Measurements from ENCODE around the gene CNN3. TPM values are rescaled to one million over a fixed set of nuclear protein-coding genes. Genes with fewer than 3 reads are reported as not detected.

Gene CNN3
- total RNA-seq, 1 donor from 2014 or later, result 3.1 TPM

DNA sequence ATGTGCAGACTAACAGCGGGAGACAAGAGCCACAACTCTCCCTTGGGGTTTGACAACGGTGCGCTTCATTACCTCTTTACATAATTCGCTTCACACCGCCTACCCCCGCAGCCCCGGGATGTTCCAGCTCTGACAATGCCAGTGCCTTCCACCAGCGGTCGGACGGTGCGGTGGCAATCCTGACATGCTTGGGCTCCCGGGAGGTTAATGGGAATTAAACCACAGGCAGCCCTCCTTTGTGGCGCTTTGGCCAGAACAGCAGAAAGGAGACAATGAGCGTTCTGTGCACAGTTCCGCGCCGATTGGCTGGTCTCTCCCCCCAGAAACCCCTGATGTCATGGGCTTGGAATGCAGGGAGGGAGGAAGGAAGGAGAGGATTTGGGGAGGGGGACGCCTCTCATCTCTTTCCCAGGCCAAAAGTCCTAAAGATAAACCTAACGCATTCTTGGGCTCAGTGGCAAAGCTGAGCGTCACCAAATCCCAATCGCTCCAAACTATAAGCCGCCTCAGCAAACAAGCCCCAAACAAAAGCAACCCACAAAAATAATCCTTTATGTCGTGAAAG is 1.3 kb downstream of the CNN3 start:
- intact Hi-C loops (cut with micrococcal nuclease), result loop anchor here (1.0 to 5.0 kb wide), 5 partner anchors 37 to 688 kb away; partner anchors contain the start of gene ARHGAP29

DNA sequence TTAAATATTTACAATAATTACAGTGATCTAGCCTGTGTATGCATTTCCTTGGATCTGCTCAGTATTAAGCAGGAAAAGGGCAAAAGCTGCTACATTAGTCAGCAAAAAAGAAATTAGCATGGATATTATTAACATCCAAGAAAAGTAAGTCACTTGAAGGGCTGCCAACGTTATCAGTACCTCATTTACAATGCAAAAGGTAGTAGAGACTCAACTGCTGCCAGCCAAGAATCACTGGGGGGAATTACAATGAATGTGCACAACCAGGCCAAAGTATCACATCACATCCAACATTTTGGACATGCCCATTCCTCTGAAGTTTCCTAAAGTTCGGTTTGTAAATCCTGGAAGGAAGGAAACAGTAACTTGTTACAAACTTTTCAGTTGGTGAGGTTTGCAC is 1.9 kb downstream of the CNN3 start:
- intact Hi-C loops (cut with micrococcal nuclease), result loop anchor here (5.0 kb wide), 2 partner anchors 43 to 688 kb away; partner anchors contain the start of gene ARHGAP29

DNA sequence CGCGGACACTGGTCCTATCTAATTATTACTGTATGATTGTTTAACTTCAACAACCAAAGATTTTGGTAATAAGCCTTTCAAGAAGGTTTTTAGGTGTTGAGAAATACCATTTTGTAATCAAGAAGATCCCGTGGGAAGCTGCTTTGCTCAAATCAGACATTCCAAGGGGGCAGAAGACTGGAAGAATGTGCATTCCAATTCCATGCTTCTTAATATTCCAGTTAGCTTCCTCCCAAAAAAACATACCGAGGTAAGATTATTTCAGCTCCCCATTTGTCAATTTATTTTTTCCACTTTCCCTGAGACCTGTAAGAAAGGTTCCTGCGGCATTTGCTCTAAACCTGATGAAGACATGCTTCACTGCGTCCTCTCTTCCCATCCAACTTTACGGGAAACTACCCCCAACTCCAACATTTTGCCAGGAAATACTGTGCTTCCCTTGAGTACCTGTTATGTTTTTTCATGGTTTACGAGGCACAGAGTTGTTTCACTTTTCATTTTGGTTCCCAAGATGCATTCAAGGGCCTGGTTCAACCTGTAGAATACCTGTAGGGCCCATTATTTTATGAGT is 4.1 kb downstream of the CNN3 start:
- intact Hi-C loops (cut with micrococcal nuclease), result no loop called here

DNA sequence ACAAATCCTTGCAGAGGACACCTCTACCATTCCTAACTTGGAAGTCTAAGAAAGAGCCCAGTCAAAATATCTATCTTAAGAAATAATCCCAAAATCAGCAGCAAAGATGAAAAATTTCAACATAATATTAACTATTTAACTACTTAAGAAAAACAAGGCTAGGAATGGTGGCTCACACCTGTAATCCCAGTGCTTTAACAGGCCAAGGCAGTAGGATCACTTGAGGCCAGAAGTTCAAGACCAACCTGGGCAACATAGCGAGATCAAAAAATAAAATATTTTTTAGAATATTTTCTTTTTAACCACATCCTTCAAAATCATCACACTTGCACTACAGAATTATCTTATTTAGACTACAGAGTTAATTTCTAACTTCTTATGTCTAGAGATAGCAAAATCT is 4.9 kb downstream of the CNN3 start:
- intact Hi-C loops (cut with micrococcal nuclease), result no loop called here

DNA sequence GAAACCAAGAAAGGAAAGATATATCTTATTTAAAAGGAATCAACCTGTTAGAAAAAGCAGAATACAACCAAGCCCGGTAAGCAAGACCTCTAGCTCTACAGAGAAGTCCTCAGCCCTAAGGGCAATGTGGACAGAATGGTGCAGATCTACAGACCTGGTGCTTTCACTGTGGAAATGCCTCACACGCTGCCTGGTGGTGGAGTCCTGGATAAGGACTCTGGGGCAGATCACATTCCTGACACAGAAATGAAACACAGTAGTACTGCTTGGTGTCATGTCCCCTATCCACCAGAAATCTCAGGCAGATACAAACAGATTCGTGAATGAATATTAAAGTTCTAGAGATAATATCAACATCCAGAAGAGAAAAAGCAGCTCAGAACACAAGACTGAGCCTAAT is 6.8 kb downstream of the CNN3 start:
- intact Hi-C loops (cut with micrococcal nuclease), result no loop called here

DNA sequence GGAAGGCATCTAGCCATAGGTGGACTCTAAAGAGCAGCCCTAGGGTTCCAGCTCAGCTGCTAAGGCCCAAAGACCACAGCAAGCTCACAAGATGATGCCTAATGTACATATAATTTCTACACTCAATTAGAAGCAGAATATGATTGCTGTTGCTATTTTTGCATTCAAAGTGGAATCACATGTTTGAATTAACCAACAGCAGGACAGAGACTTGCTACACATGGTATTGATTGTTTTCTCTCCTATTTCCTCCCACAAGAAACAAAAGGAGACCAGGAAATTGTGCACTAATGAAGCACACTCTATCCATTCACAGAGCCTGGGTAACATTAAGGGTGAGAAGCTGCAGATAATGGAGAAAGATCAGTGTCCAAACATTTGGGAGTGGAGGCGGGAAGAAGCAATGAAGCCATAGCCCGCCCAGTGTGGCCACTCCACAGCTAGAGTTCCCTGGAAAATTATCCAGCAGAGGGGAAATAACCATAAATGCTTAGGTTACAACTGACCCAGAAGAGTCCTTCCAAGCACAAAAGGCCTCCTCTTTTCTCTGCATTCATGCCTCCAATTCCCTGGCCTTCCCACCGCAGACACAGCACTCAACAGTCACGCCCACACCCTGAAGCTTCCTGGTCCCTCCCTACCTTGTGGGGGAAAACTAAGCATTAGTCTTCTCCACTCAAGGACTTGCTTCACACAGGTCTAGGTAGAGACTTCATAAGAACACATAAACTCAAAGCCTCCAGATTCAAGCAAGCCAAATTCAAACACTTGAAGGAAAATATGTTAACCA is 7.5 kb downstream of the CNN3 start:
- intact Hi-C loops (cut with micrococcal nuclease), result no loop called here

DNA sequence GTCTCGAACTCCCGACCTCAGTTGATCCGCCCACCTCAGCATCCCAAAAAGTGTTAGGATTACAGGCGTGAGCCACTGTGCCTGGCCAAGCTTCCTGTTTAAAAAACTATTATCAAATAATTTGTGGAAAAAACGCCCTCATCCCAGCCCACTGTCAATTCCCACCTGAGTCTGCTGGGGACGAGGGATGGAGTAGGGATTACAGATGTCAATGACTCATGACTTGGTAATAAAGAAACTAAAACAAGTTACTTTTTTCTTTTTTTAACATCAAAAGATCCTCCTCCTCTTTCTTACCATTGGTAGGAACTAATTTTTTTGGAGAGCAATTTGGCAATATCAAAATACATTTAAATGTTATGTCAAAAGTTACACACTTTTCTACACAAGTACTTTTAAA is 9.7 kb downstream of the CNN3 start:
- intact Hi-C loops (cut with micrococcal nuclease), result no loop called here

DNA sequence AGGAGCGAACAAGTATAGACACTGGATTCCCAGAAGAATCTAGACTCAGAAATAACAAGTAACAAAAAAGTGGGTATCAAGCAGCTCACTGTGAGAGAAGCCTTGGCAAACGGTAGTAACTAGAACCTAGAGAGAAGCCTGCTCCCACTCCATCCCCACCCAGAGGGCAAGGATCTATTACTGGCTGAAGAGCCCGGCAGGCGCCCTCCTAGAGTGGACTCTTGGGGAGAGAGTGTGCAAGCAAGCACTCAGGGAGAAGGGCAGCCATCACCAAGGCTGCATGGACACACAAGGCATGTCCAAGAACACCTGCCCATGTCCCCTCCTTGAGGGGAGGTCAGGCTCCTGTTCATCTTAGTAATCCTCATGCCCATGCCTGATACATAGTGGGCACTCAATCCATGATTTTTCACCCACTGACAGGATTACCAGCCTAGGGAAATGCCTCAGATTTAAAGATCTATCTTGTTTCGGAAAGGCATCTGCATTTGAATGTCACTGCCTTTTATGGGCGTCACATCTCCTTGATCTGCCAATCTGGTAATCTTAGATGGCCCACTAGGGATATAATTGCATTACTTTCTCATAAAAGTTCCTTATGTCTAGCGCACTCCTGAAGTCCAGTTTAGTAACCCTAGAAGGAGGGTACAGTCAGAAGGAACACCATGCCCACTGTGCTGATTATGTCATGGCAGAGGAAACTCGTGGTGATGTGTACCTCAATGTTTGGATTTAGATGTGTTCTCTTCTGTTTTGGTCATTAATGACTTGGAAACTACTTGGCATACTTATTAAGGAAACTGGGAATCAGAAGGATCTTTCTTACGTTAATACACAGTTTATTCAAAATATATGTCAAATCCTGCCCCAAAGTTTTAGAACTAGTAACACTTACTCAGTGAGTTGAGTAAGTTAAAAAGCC is 14.4 kb downstream of the CNN3 start:
- intact Hi-C loops (cut with micrococcal nuclease), result no loop called here

DNA sequence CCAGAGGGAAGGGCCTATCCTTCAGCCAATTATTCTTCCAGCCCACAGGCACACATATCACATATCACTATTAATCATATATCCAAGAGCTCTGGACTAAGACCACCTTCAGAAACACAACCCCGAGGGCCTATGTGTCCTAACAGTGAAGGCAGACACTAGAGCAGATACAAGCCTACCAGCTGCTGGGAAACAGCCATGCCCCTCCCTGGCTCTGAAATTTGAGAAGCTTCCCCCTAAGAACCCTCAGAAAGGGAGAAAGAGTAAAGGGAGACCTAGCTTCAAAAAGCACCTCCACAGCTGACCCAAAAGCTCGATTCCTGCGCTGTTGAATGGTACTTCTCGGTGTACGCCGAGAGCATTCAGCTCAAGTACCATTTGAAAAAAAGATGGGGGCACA is 17.4 kb downstream of the CNN3 start:
- intact Hi-C loops (cut with micrococcal nuclease), result no loop called here

DNA sequence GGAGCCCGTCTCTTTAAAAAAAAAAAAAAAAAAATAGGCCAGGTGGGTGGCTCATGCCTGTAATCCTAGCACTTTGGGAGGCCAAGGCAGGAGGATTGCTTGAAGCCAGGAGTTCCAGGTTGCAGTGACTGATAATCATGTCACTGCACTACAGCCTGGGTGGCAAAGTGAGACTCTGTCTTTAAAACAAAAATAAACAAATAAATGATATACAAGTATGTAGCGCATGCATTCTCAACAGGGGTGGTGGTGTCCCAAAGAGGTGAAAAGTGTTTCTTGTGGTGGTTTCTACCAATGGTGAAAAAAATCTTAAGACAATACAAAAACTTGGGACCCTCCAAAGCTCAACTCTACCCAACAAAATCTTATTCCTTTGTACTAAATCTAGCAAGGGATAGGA is 17.9 kb downstream of the CNN3 start:
- intact Hi-C loops (cut with micrococcal nuclease), result no loop called here

DNA sequence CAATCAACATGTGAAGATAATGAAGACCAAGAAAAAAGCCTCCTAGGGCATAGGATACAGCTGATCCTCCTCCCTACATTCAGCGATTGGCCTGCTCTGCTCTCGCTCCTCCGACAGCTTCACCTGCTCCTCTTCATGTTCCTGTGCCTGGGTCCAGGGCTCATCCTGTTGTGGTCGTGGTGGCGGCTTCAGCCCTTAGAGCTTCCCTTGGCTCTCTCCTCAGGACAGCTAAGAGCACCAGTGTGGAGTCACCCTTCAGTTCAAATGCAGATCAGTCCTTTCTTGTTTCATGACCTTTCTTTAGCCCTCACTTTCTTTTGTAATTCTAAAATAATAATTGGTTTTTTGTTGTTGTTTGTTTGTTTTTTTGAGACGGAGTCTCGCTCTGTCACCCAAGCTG is 18.7 kb downstream of the CNN3 start:
- intact Hi-C loops (cut with micrococcal nuclease), result no loop called here

DNA sequence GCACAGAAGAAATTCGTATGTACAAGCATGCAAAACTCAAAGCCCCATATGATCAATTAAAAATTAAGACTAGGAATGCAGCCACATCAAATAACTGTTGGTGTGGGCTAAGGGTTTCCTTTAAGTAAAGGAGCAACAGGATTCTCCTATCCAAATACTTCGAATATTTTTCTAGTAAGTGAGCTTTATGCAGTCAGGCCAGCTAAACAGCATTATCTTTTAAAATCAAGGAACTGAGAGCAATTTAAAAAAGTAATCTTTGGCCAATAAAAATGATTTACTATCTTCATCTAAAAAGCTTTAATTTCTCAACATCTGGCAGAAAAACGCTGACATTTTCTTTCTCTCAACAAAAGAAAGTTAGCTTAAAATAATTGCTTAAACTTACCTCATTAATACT is 19.8 kb downstream of the CNN3 start:
- intact Hi-C loops (cut with micrococcal nuclease), result no loop called here

DNA sequence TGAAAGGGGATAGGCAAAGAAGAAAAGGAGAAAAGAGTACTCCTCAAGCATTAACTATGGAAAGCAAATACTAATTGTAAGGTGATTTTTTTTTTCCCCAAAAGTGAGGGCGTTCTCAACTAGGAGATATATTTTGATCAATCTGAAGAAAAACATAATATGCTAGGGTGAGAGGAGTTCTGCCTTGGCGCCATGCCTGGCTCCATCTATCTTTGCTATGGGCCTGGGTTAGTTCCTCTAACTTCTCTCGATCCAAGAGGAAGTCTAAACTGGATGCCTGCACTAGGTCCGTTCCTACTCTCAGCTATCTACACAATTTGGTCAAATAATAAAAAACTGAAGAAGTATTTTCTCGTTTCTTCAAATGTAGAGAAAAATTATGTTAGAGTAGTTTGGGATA is 20.5 kb downstream of the CNN3 start:
- intact Hi-C loops (cut with micrococcal nuclease), result no loop called here

DNA sequence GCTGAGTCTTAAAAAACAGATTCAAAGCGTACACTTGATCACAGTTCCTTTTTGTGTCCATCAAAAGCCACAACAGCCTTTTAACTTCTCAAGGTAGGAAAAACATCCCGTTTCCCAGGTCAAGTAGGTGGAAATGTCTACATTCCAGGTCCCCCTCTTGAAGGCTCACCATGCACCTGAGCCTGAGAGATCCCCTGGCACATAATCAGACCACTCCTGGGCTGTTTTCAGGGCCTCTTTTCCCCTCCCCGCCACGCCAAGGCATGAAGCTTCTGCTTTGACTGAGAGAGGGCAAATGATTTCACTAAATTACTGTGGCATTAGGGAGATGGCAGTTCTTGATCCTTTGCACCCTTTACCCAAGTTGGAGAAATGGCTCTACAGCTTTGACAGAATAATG is 21.7 kb downstream of the CNN3 start:
- intact Hi-C loops (cut with micrococcal nuclease), result no loop called here

DNA sequence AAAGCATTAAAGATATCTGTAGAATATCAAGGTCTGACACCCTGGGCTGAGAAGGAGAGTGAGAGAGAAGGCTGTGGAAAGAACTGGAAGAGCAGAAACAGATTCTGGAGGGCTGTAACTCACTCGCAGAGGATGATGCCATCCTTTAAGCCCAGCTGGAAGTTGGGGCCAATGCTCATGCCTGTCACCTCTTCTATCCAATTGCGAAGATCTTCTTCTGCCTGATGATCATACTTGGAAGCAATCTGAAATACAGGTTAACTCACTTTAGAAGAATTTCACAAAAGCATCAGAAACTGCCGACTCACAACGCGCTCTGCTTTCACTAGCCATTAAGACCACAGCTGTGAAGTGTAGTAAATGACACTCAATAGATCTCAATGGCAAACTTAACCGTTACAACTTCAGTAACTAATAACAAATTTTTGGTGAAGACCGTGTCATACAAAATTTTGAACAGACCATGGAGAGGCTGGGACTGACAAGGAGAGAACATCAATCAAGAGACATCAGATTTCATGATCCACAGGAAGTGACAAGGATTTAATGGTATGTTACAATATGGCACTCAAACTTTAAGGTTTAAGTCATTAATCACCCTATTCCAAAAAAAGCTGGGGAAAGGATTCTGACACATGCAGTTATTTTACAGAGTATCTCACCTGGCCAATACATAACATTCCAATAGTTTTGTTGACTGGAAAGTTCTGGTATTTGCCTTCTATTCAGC is 23.5 kb downstream of the CNN3 start:
- intact Hi-C loops (cut with micrococcal nuclease), result no loop called here

DNA sequence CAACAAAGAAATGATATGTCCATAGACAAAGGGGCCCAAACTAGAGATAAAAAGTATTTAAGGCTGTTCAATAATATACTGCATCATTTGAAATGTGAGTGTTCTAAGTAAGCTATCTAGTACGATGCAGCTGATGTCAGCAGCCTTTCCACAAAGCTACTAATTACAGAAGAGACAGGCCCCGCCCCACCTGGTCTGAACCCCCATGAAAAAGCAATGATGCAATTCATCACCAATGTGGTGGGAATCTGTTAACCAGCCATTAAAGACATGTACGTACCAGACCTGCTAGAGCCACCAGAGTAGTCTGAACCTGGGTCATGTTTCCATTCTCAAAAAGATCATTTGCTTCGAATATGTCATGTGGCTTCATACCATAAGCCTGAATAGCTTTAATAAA is 25.1 kb downstream of the CNN3 start:
- intact Hi-C loops (cut with micrococcal nuclease), result no loop called here

DNA sequence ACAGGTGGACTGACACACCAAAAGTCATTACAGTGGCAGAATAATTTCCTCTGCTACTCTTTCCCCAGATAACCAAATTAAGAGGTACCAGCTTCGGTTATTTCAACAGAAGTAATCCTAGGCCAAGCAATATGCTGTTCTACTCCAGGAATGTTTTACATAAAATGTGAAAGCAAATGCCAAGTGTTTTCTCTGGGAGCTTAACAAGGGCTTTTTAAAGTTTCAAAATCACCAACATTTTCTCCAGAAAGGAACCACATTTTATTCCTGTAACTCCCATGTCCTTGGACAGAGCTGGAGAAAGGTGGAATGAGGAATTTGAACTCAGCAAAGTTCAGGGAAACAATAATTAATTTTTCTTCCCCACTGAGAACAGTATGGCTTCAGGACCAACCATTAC is 27.2 kb downstream of the CNN3 start:
- intact Hi-C loops (cut with micrococcal nuclease), result no loop called here

DNA sequence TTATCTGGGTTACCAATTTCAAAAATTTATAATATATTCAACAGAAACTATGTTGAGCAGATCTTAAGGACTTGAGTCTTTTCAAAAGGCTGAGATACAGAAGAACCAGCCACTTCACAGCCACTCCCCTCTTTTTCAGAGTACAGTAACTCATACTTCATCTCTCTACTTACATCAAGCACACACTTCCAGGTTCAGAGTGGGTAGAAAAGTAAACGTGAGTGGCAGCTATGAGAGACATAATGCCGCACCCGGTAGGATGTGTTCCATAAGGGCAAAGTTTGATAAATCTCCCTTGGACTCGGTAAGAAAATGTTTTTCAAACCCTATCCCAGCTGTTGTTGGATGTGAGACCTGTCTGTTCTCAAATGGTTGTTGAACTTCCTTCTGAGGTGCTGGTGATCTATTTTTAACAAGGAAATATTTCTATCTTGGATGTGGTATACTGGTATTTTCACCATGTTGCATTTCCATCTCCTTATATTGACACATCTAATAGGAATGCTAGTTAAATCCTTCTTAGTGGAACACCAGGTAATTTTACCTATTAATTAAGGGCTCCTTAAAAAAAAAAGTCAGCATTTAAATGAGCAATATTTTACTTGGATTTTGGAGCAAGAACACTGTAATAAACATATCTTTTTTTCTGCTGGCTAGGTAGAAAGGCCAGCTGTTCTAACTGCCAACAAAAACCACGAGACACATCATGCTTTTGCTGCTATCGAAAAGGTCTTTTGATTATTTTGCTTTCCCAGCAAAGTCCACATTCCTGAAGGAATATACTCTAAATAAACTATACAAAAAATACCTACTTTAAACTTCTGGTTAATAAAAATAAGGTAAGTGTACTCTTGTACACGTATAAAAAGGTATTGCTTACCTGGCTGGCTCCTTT is 28.2 kb downstream of the CNN3 start:
- intact Hi-C loops (cut with micrococcal nuclease), result no loop called here

DNA sequence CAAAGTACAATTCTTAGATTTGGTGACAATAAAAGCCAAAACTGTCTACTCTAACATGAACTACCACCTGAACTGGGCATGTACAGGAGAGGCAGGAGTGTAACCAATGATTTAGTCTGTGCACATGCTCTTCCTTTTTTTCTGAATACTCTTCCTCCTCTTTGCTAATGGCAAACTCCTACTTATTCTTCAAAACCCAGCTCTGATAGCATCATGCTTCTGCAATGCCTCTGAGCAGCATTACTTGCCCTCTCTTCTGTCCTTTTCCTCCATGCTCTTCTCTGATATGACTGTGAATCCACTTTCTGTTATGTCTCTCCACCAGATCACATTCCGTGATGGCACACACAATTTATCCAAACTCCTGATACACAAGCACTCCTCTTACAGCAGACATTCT is 31.4 kb downstream of the CNN3 start:
- intact Hi-C loops (cut with micrococcal nuclease), result no loop called here

DNA sequence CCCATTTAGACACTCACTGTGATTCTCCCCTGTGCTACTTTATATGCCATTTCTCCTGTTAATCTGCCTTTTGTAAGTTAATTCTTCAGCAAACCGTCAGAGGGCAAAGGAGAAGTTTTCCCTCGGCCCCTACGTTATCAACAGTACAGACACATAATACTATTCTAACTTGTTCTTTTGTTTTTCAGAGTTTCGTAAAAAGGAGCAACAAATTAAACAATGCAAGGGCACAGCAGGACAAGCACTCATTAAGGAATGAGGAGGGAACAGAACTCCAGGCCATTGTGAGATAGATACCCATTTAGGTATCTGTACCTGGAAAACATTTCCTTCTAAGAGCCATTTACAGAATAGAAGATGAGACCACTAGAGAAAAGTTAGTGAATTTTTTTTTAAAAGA is 32.3 kb downstream of the CNN3 start:
- intact Hi-C loops (cut with micrococcal nuclease), result no loop called here
